GF-D8 (cell line): ENCODE results near the gene KRT79.
"Not testable (repeated sequence)": the region's sequence is repeated elsewhere in the genome, so short reads cannot be mapped to it uniquely, and the experiment has no call there.

Experiments used
- DNase-seq: peaks from one replicate; lab custom pipeline; 2025; lab: John Stamatoyannopoulos, UW

The KRT79 gene

DNA sequence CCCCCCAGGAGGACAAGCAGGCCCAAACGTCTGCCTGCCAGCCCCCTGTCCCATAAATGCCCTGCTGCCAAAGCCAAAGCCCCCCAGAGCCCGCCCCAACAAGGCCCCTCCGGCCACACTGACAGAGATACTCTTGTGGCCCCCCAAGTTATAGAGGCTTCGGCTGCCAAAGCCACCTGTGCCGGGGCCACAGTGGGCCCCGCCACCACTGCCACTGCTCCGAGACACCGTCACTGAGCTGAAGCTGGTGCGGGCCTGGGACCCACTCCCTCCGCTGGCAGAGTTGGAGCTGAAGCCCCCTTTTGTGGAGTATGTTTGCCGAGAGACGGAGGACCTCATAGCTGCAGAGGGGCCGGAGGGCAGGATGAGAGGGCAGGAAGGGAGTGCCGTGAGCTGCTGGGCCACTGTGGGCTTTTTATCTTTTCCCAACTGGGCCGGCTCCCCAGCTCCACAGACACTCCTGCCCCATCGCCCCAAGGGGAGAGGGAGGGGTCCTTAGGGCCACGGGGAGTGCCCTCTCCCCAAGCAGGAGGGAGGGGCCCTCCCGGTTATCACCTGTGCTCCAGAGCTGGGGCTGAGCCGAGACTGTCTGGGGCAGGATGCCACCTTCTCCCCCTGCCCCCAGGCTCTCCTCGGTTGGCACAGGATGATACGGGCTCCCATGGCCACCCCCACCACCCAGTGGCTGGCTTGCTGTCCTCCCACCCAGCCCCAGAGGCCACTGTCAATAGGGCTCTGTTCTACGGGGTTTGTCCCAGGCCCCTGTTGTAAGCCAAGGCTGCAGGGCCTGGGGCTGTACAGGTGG is at the start of gene KRT79:
KRT79 (minus strand) TSS at position 390 of the 805 bp plus-strand sequence; CDS start at position 339, 51 bp downstream.
- no peak for DNase-seq

DNA sequence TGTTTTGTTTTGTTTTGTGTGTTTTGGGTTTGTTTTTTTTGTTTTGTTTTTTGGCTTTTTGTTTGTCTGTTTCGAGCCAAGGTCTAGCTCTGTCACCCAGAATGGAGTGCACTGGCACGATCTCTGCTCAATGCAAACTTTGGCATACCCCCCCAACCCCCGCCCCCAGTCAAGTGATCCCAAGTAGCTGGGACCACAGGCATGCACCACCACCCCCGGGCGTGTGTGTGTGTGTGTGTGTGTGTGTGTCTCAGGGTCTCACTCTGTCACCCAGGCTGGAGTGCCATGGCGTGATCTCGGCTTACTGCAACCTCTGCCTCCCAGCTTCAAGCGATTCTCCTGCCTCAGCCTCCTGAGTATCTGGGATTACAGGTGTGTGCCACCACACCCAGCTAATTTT is 46.4 kb upstream of the KRT79 start:
- DNase-seq = not testable (repeated sequence)

DNA sequence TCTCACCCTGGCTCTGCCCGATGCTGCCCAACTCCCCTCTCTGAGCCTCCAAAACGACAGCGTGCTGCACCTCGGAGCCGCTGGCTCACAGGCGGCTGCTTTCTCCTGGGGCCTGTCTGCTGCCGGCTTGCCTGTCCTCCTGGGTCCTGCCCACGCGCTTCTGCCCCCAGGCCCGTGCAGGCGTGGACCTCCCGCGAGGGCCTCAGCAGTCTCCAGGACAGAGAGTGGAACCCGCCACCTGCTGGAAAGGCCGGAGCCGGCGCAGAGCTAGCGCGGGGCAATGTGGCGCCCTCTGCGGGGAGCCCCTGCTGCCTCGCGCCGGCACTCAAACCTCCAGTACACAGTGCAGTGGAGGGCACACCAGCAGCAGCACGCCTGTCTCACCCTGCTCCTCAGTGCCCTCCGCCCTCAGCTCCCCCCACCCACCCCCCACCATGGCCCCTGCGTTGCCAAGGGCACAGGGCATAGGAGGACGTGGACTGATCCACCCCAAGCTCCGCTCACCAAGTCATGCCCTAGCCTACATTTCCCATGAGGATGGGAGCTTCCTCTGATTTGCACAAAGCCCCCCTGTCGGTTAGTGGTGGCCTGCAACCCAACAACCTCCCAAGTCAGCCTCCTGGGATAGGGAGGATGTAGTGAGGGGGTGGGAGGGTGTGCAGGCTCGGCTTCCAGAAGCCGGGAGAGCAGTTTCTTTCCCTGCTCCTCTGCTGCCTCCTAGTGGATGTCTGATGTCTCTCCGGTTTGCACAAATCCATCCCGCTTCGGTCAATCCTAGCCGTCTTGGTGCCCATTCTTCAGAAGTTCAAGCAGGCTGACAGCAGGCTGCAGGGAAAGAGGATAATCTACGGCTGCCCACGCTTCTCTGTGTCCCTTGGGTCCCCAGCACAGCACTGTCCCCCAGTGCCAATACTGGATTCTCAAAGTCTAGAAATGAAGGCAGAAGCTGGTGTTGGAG is 45.6 kb upstream of the KRT79 start:
- DNase-seq = no peak

DNA sequence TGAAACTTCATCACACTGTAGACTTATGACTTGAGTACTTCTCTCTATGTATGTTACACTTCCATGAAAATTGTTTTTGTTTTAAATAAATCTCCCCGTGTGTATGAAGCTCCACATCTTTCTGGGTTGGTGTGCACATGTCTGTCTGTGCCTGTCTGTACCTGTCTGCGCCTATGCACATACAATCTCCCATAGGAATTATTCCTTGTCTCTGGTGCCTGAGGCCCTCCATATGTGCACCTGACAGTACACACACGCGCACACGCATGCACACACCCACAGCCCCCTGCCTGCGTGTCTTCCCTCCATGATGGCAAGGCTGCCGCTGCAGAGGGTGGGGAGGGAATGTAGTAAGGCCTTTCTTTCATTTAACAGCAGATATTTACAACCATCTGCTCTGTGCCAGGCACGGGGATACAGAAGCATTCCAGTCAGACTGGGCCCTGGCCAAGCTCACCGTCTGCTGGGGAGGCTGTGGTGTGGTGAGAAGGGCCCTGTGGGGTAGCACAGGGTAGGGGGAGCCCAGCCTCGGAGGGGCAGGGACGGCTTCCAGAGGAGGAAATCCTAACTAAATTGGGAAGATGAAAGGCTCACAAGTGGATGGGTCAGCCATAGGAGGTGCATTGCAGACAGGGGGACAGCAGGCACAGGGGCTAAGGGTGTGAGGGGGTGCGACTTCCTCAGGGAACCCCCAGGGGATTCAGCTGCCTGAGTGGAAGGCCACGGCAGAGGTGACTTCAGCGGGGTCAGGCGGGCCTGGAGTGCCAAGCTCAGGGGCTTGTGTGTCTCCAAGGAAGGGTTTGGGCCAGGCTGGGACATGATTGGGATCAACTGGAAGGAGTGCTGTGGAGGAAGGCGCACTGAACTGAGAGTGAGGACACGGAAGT is 44.6 kb upstream of the KRT79 start:
- no peak for DNase-seq

DNA sequence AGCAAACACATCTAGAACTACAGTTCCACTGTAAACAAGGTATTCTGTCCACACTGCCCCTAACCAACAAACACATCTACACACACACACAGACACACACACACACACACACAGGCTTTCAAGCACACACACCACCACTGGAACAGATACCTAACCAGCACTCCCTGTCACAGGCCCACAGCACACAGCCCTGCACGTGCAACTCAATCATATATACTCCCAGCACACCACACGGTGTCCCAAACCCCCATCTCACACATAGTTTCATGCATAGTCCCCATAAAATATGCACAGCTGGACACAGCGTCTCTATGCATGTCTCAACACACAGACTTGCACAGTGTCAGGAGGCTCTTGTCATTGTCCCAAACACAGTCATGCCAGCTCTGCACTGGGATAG is 43.1 kb upstream of the KRT79 start:
- no peak for DNase-seq

DNA sequence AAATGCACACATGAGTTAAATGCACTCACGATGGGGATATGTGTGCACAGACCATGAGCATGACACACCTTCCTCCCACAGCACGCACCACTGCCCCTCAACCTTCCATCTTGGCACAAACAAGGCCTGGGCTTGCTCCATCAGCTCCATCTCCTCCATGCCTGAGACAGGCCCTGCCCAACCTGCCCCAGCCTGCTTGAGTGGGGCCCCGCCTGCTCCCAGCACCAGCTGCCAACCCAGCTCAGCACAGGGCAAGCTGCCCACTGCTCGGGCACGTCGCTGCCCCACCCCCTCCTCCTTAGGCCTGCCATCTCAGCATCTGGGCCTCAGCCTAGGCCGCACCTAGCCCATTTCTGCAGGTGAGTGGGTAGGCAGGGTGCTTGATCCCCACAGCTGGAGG is 42.3 kb upstream of the KRT79 start:
- DNase-seq = no peak

DNA sequence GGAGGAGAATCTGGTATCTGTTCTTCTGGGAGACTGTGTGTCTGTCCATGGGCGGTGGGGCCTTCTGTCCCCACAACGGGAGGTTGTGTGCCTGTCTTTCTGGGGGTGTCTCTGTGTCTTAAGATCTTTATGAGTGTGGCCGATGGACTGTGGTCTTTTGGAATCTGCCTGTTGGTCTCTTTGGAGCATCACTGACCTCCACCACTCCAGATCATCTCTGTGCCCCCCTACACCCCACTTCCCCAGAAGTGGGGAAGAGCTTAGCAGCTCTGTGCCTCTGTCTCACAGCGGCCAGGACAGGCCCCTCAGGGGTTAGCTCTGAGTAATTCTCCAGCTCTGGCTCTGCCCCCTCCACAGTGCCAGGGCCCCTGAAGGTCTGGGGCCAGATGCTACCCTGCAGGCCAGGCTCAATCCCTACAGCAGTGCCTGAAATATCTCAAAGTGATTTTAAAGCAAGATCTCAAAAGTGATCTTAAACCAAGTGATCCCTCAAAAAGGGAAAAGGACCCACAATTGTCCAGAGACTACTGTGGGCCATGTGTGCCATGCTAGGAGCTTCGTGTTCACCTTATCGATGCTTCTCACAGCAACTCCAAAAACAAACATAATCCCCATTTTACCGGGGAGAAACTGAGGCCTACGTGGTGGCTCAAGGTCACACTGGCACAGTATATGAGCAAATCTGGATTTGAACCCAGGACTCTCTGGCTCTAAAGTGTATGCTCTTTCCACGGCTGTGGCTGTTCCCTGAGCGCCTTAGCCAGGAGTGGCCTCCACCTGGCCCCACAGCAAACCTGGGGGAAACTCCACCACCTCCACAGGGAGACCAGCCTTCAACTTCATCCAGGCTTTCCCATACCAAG is 40.7 kb upstream of the KRT79 start:
- no peak for DNase-seq

DNA sequence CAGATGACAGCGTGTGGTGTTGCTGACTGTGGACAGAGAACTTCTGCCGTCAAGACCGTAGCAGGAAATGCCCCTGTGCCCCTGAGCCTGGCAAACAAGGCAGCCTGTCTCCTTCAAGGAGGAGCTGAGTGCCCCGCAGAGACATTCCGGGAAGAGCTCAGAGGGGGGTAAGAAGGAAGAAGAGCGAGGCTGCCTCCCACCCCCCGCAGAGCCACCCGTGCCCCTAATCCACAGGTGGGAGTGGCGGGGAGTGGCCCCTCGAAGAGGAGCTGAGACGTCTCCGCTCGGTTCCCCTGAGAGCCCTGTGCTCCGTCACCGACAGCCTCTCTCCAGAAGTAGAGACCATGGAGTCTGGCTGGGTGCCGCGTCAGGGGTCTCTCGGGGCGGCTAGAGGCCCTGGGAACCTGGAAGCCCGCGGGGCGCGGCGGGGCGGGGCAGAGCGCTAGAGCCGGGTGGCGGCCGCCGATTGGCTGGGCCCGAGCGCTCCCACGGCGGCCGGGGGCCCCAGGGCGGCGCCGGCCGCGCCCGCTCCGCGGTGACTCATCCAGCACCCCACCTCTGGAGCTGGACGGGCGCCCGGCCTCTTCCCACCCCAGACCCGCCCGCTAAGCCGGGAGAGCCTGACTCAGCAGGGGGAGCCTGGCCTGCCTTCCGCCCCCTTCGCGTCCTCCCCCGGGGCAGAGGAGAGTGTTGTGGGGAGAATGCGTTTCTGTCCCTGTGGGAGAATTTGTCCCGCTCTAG is 39.9 kb upstream of the KRT79 start:
- no peak for DNase-seq

DNA sequence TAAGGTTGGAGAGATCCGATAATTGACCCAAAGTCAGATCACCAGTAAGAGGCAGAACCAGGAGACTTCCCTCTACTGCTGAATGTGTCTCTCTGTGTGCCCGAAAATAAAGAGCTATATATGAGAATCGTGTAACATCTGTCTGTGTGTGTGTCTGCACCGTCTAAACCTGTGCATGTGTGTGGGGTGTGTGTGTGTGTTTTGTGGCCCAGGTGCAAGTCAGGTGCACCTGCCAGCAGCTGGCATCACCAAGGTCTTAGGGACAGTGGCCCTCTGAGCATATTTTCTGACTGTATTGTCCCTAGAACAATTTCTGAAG is 39.4 kb upstream of the KRT79 start:
- DNase-seq = no peak

DNA sequence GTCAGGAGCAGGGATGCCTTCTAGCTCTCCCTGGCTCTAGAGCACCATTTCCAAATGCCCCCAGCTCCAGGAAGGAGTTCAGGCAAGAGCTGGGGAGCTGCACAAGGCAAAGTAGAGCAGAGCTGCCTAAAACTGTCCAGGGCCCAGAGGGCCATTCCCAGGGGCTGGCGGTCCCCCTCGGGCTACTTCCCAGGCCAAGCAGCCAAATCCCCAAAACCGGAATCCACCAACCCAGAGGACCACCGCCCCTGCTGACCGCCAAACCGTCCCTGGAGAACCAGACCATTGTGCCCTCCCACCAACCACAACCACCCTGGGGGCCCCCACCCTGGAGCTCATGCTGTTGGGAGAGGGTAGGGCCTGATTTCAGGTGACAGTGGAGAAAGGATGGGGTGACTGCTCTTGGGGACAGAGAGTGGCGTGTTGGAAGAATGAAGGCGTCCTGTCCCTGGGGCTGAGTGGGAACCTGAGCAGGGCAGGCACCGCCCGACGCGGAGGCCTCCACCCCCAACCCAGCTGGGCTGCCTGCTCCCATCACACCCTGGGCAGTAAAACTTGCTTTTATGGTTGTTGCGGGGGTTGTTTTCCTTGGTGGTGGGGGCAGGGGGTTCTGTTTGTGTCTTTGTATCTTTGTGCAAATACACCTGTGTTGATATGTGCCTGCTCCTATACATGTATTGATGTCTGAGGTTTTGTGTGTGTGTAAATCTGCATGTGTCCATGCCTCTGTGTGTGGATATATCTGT is 38.7 kb upstream of the KRT79 start:
- DNase-seq = no peak

DNA sequence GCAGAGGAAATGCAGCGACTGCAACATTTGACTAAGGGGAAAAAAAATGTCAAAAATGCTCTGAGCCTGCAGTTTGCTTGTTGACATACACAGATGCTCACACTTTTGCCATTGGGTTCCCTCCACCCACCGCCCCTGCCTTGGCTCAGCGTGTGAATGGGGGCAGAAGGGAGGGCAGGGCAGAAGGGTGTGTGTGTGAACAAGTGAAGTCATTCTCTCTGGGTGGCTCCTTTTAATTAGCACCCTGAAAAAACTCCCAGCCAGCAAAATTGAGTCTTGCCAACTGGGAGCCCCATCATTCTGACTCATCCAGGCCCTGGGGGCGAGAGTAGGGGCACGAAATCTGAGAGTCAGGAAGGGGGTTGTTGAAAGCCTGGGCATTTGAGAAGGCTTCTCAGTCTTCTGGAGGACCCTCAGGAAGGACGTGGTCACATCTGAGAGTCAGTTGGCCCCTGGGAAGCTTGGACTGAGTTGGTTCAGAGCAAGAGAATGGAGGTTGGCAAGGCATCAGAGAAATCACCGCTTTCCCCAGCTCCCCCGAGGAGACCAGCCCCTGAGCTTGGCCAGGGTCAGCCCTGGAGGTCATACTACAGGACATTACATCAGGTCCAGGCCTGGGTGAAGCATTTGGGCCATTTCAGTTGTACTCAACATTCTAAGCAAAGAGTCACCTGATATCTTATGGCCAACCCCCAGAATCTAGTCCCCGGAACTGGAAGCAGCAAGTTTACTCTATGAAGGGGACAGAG is 37.4 kb upstream of the KRT79 start:
- DNase-seq = no peak

DNA sequence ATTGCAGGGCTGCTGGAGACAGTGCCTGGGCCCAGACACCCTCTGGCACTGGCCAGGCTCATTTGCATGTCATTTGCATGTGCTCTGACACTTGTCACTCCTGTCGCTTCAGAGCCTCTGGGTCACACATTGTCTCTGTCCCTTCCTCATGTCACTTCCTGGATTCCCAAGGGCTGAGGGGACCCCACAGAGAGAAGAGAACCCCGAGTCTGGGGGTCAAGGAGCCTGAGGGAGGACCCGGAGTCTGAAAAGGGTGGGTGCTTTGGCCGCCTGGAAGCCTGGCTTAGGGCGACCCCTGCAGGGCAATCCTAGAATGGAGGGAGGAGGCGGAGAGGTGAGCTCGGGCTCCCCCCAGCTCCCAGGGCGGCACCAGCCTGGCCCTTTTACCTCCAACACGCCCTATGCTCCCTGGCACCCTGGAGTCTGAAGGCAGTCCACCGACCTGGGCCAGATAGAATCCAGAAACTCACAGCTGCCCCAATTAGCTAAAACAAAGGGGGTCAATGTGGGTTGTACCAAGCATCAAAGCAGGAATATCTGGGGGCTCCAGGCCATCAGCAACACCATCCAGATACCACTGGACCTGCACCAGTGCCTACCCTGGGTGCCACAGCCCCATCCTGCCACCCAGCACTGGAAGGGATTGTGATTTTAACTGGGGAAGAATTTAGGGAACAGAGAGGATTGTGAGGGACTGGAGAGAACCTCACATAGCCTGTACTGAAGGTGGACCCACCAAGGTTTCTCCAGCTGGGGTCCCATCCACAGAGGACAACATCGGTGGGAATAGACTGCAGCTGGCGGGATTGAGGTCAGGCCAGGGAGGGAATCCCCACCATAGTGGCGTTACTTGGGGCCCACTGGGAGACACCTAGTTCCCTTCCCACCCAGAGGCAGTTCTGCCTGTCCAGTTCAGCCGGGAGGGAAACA is 36.5 kb upstream of the KRT79 start:
- no peak for DNase-seq

DNA sequence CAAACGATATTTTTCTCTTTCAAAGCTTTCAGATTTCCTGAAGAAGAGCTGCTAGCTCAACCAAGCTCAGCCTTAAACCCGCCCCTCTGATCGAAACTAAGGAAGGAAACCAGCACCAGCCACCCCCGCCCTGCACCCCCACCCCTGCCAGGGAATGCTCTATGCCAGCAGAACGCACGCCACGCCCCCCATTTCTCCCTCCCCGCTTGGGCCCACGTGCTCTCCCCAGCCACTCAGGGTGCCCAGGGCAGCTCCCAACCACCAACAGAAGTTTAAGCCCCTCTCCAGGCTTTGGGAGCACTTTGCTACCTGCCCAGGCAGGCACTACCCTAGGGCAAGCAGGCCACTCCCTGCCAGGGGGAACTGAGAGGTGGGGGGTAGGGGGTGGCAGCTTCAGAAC is 33.5 kb upstream of the KRT79 start:
- no peak for DNase-seq

DNA sequence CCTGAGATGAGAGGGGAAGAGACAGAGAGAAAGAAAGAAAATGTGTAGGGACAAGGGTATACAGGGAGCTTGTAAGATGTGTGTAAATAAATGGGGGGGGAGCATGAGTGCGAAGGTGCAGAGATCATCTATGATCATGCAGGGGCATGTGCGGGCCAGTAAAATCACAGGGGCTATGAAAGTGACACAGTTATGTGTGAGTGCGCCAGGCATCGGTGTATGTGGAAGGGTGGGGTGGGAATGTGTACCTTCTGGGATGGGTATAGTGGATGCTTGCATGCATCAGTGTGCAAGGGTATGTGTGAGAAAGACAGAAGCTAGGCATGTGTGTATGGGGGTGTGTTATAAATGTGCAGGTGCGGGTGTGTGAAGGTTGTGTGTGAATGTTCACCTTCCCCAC is 33.0 kb upstream of the KRT79 start:
- no peak for DNase-seq

DNA sequence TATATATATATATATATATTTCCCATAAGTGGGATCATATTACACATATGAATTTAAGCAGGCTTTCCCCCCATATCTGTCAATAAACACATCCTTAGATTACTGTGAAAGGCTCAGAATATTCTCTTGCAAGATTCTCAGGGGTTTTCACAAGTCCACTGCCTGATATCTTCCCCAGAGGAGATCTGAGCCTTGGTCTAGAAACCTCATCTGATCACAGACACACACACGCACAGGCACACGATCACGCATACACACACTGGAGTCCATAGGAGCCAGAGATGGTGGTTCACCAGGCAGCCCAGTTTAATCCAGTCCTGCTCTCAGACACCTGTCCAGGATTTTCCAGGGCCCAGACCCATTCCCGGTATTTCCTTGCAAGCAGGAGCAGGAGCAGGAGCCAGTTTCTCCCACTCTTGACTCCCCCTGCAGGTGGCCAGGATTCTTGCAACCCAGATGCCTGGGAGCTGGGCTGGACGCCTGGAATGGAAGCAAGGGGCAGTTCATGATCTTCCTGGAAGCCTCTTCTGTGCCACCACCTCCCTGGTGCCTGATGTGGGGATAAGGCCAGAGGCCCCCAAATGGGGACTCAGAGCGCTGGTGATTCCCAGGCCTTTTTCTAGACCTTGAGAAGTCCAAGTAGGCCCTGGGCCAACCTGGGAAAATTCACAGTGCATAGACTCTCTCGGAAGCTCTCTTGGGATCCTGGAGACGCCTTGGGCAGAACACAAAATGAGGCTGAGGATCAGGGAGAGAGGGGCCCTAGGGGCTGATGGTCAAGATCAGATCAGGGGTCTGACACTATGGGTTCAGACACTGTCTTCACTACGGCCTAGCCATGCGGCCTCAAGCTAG is 31.2 kb upstream of the KRT79 start:
- DNase-seq = no peak

DNA sequence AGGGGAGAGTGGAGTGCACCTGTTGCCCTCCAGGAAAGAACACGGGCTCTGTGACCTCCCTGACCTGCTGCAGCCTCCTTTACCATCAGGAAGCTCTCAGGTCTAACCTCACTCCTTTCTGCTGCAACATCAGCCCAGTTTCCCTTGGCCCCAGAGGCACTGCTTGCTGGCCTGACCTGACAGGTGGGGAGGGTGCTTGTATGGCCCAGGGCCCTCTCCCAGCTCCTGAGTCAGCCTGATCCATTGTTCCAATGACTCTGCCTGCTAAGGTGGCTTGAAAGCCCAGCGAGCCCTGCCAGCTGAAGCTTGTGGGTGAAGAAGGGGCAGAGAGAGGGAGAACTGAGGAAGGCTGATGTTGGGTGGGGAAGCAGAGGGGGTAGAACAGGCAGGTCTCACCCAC is 27.9 kb upstream of the KRT79 start:
- DNase-seq = no peak

DNA sequence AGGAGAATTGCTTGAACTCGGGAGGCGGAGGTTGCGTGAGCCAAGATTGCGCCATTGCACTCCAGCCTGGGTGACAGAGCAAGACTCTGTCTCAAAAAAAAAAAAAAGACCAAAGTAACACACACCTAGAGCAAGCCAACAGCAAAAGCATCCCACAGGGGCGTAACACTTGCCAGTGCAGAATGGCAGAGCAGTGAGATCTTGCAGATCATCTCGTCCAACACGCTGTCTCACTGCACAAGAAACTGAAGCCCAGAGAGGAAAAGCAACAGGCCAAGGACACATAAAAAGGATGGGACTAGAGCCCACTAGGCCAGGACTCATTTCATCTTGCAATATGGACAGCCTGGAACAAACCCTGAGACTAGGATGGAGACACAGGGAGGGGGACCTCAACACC is 27.4 kb upstream of the KRT79 start:
- DNase-seq = no peak
